KBM-7 (cell line): ENCODE results near the gene AIG1.
"Not testable (repeated sequence)": the region's sequence is repeated elsewhere in the genome, so short reads cannot be mapped to it uniquely, and the experiment has no call there.

Source experiments
- DNase-seq: peaks from one replicate; pipeline ENCODE4 v3.0.0-alpha.2; 2015
- in situ Hi-C: fragments of 300-500 bp; cut with MboI; formaldehyde crosslinking; loops from 2 replicates; pipeline ENCODE4 v1.14.3; 2020; ENCODE audit warnings: low sequenced_read_pairs, low pct_unique_long_range_greater_than_20kb, mixed read lengths

The AIG1 gene, protein sequence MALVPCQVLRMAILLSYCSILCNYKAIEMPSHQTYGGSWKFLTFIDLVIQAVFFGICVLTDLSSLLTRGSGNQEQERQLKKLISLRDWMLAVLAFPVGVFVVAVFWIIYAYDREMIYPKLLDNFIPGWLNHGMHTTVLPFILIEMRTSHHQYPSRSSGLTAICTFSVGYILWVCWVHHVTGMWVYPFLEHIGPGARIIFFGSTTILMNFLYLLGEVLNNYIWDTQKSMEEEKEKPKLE

DNA sequence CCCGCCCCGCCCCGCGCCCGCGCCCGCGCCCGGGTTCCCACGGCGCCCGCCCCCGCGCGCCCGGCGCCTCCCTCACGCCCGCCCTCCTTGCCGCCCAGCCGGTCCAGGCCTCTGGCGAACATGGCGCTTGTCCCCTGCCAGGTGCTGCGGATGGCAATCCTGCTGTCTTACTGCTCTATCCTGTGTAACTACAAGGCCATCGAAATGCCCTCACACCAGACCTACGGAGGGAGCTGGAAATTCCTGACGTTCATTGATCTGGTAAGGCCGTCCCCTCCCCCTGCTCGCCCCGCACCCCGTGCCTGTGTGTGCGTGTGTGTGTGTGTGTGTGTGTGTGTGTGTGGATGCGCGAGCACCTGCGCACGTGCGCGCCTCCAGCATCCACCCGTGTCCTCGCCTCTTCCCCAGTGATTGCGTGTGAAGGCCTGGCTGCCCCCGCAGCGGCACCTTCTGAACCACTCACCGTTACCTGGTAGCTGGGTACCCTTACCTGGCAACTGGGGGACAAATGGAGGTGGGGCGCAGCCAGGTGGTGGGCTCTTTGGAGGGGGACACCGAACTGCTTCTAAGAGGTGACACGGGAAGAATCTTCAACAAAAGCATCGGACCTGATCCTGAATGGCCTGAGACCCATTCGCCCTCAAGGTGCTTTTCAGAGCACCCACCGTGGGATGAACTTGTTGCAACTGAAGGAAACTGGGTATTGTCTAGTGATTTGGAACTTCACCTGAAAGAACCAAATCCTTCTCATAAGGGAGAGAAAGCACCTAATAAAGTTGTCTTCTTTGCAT, at the start of gene AIG1:
AIG1 (plus strand) TSS at position 84 of the 791 bp plus-strand sequence; CDS start at position 121, 37 bp downstream.
- DNase-seq: peak; percentile 38

DNA sequence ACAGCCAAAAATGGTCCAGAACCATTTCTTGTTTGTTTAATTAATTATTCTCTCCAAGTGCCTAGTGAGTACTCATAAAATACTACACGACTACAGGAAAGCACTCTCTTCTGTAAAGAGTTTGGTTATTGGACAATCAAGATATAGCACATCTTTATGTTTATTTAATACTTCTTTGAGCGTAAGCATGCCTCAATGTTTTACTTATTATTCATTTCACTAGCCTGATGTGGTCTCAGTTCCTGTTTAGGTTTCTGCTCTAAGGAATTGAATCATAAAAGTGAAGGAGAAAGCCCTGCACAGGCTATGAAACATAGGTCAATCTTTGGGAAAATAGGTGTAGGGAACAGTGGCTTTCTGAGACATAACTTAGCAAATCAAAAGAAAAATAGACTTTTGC, 45.9 kb upstream of the AIG1 start:
- DNase-seq: no peak

More for the DNA sequence above, at the start of gene AIG1:
- in situ Hi-C loops: no loop called here

DNA sequence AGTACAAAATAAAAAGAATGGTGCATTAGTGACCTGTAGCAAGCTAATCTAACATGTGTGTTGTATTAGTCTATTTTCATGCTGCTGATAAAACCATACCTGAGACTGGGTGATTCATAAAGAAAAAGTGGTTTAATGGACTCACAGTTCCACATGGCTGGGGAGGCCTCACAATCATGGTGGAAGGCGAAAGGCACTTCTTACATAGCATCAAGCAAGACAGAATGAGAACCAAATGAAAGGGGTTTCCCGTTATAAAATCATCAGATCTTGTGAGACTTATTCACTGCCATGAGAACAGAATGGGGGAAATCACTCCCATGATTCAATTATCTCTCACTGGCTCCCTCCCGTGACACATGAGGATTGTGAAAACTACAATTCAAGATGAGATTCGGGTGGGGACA, 45.4 kb upstream of the AIG1 start:
- DNase-seq: no peak

More for the DNA sequence above, 45.9 kb upstream of the AIG1 start:
- in situ Hi-C loops: no loop called here

DNA sequence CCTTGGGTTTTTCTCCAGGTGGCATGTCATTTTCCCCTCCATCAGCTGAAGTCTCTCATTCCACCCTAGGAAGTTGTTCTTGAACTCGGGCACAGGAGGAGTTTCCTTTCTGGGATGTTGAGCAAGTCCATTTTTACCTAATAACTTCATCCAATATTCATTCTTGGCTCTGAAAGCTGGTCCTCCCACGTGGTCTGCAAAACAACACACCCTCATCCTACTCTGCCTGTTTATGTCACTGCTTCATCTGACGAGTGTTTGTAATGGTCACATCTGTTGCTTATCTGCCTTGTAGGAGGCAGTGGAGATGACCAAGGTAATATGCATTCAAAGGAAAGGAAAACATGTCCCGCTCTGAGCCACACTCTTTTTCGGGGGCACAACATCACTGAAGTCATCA, 41.7 kb upstream of the AIG1 start:
- DNase-seq: no peak
- in situ Hi-C loops: no loop called here

More for the DNA sequence above, 45.4 kb upstream of the AIG1 start:
- in situ Hi-C loops: no loop called here

DNA sequence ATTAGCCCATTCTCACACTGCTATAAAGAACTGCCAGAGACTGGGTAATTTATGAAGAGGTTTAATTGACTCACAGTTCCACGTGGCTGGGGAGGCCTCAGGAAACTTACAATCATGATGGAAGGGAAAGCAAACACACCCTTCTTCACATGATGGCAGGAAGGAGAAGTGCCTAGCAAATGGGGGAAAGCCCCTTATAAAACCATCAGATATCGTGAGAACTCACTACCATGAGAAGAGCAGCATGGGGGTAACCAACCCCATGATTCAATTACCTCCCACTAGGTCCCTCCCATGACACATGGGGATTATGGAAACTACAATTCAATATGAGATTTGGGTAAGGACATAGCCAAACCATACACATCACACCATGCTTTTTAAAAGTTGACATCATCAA, 39.8 kb upstream of the AIG1 start:
- DNase-seq, in situ Hi-C loops: not testable (repeated sequence)

DNA sequence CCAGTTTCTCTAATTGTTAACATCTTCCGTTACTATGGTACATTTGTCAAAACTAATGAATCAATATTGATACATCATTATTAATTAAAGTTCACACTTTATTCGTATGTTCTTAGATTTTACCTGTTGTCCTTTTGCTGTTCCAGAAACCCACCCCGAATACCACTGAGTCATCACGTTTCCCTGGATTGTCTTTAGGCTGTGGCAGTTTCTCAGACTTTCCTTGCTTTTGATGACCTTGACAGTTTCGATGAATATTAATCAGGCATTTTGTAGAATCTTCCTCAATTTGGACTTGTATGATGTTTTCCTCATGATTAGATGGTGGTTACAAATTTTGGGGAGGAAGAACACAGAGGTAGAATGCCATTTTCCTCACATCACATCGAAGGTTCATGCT, 39.1 kb upstream of the AIG1 start:
- in situ Hi-C loops: no loop called here
- DNase-seq: no peak

DNA sequence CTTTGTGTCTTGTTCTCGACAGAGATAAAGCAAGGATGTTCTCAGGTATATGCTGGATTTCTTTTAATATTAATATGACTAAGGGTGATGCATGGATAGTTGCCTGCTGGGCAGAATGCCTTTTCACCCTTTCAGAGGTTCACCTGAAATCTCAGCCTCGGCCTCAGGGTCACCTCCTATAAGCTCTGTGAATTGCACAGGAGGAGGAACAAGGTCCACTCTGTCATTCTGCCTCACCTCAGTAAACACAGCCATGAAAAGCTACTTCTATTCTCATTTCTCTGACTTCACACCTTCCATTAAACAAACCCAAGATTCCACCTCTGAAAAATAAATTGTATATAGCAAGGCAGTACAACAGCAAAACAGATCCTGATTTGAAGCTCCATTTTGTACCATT, 38.1 kb upstream of the AIG1 start:
- no peak for DNase-seq
- in situ Hi-C loops: no loop called here

DNA sequence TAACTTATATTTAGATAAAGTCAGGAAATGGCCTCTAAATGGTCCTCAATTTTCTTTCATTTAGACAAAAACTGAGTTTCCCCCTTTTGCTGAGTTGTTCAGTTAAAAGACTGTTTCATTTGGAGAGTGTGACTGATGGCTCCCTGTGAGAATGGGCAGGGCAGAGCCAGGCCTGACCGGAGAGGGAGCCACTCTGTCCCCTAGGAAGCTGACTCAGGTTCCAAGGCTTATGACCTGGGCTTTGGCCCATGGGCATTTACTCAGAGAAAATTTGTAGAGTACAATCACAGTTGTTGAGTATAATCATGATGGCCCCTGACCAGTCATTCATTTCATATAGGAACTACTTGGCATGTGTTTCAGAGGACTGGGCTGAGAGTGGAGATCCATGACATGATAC, 37.0 kb upstream of the AIG1 start:
- in situ Hi-C loops: no loop called here
- DNase-seq: no peak

DNA sequence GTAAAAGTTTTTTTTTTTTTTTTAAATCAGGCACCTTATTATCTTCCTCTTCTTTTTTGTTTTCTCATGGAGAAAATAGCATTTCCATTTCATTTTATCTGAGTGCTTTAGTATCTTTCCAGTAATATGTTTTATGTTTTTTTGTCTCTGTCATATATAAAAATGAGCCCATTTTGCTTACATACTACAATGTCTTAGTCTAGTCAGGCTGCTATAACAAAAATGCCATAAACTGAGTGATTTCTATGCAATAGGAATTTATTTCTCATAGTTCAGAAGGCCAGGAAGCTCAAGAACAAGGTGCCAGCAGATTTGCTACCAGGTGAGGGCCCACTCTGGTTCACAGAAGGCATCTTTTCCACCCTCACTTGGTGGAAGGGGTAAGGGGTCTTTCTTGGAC, 35.7 kb upstream of the AIG1 start:
- DNase-seq: no peak
- in situ Hi-C loops: no loop called here

DNA sequence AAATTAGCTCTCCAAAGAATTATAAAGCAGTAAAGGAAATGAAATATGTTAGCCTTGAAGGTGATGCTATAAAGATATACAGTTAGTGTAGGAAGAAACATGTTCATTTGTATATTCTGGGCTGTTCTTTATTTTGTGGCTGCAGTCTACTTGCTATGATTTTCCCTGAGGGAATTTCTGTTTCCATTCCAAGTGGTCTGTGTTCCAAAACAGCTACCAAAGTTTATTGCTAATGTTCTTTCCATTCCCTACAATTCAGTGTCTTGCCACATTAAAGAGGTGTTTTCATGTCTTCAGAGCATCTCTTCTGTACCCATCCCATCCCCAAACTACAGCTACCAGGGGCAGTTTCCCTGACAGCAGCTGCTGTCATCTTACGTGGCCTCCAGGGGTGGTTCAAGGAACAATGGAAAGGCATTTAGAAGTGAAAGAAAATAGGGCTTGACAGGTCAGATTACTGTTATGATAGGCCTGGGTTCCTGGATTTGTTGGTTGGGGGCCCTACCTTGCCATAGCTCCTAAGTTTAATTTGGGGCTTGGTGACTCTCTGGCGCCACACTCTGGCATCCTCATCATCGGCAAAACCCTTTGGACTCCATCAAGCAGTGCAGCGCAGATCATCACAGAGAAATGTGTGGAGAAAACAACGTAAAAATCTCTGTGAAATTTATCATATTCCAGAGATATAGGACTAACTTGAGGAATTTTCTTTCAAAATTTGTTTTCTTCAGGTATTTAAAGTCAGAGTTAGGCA, 33.8 kb upstream of the AIG1 start:
- in situ Hi-C loops: no loop called here
- peak; percentile 55 for DNase-seq

DNA sequence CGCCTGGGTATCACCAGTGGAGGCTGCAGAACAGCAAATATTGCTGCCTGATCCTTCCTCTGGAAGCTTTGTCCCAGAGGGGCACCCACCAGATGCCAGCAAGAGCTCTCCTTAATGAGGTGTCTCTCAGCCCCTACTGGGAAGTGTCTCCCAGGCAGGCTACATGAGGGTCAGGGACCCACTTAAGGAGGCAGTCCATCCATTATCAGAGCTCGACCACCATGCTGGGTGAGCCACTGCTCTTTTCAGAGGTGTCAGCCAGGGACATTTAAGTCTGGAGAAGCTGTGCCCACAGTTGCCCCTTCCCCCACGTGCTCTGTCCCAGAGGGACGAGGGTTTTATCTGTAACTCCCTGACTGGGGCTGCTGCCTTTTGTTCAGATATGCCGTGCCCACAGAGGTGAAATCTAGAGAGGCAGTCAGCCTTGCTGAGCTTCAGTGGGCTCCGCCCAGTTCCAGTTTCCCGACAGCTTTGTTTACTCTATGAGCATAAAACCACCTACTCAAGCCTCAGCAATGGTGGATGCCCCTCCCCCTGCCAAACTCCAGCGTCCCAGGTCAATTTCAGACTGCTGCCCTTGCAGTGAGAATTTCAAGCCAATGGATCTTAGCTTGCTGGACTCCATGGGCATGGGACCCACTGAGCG, 25.9 kb upstream of the AIG1 start:
- in situ Hi-C loops: no loop called here
- no peak for DNase-seq

DNA sequence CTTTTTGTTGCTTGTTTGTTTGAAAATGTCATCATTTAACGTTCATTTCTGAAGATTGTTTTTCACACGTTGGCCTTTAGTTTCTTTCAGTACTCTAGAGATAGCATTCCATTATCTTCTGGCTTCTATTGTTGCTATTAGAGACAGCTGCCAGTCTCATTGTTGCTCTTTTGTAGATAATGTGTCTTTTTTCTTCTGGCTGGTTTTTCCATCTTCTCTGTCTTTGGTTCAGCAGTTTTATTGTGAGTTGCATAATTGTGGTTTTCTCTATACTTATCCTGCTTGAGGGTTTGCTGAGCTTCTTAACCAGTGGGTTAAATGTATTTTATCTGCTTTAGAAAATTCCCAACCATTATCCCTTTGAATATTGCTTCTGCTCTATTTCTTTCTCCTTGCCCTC, 23.2 kb upstream of the AIG1 start:
- in situ Hi-C loops: no loop called here
- DNase-seq: no peak

DNA sequence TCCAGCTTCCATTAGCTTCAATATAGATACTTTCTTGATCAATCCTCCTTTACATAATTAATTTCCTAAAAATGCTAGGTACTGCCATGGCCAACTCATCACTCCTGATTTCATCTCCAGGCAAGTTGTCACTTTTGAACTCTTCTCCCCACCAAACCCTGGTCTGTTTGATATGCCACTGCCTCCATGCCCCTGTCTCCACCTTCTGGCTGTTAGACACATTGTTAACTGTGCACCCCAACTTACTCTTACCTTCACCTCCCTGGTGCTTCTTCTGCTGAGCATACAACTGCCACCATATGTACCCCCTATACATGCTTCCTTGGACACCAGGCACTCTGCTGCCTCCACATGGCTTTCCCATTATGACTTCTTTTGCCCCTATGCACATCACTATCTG, 21.9 kb upstream of the AIG1 start:
- no peak for DNase-seq

DNA sequence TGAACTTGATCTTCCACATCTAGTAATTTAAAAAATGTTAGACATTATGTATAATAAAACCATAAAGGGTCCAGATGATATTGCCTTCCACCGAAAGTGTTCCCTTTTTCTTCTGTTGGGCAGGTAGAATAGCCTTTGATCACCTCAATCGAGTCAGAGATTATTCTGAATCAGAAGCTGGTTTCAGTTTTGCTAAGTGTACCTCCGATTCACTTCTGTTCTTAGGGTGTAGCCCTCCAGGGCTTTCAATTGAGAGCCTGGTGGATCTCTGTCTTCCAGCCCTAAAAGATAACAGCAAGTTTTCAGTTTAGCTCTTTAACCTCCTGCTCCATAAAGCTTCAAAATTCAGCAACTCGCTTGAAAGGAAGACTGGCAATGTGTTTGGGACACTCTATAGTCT, 21.1 kb upstream of the AIG1 start:
- in situ Hi-C loops: no loop called here
- no peak for DNase-seq

More for the DNA sequence above, 21.9 kb upstream of the AIG1 start:
- in situ Hi-C loops: no loop called here

DNA sequence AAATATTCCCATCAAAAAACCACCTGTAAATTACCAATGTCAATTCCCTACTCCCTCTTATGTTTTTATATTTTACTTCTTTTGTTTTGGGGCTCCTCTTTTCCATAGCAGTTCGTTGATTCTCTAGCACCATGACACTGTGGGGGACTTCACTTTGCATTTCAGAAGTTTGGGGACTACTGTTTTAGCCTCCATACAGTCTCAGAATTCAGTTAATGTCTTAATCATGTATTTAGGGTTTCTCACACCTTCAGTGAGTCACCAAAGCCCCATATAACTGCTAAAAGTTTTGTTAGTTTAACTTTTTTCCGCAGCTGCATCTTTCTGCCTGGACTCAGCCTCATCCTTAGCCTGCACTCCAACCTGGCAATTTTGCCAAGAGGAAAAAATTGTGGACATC, 20.7 kb upstream of the AIG1 start:
- DNase-seq: no peak
- in situ Hi-C loops: no loop called here

DNA sequence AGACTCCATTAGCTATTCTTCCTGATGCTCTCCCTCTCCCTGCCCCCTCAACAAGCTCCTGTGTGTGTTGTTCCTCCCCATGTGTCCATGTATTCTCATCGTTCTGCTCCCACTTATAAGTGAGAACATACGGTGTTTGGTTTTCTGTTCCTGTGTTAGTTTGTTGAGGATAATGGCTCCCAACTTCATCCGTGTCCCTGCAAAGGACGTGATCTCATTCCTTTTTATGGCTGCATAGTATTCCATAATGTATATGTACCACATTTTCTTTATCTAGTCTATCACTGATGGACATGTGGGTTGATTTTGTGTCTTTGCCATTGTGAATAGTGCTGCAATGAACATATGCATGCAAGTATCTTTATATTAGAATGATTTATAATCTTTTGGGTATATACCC, 16.3 kb upstream of the AIG1 start:
- DNase-seq, in situ Hi-C loops: not testable (repeated sequence)

DNA sequence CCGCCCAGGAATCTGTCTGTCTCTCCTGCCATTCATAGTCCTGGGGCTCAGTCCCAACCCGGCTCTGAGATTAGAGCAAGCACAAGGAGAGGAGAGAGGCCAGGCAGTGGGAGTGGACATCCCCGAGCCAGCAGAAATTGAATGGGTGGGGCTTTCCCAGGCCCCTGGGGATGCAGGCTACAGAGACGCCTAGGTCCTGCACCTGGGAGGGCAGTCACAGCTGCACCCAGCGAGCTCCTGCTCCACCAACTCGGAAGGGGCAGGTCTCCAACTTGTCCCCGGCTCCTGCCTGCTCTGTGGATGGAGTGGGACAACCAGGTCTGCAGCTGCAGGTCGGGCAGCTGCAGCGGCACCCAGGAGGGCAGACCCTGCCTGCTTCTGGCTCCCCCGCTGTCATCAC, 11.1 kb upstream of the AIG1 start:
- in situ Hi-C loops: no loop called here

DNA sequence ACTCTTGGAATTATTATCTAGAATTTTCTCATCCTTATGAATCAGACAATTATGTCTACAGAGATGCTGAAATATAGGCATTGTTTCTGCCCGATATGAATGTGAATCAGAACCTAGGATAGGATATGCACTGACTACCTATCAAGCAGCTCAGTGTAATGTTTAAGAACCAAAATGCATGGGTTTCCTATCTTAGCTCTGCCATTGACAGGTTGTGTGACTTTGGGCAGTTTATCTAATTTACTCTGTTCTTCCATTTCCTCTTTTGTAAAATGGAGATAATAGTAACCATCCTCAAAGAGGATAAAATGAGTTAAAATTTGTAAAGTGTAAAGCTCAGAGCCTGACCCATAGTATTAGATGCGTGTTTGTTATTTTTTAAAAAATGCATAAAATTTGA, 10.2 kb upstream of the AIG1 start:
- in situ Hi-C loops: no loop called here
- DNase-seq: no peak

More for the DNA sequence above, 11.1 kb upstream of the AIG1 start:
- no peak for DNase-seq

DNA sequence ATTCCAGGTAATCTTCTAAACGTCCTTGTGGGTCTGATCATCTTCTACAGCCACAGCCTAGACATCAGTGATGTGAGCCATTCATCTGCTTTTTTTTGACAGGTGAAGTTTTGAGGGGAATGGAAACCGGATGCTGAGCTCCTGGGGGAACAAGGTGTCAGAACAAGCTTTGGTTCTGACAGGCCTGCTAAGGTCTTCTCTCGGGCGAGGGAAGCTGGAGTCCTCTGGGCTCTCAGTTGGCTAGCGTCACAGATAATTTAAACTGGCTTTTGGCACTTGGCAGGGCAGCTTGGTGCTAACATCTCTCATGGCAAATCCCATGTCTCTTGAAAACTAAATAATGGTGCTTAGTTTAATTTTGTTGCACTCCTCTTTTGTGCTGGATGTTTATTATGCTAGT, 8.4 kb upstream of the AIG1 start:
- no peak for DNase-seq
- in situ Hi-C loops: no loop called here

DNA sequence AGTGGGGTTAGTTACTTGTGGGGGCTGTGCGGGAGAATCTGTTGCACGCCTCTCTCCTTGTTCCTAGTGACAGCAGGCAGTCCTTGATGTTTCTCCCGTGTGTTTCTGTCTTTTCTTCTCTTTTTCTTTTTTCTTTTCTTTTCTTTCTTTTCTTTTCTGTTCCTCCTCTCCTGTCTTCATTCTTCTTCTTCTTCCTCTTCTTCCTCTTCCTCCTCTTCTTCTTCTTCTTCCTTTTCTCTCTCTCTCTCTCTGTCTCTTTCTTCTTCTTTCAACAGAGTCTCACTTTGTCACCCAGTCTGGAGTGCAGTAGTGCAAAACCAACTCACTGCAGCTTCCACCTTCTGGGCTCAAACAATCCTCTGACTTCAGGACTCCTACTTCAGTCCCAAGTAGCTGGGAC, 6.8 kb upstream of the AIG1 start:
- in situ Hi-C loops: no loop called here

More for the DNA sequence above, 6.8 kb upstream of the AIG1 start:
- no peak for DNase-seq
